ENCODE results near the gene CDC25B. TPM values are rescaled to one million over a fixed set of nuclear protein-coding genes. Genes with fewer than 3 reads are reported as not detected.

CDC25B gene
- total and polyA plus RNA-seq, 2 donors (not counting 3 experiments of a cell fraction or from before 2014, with no cell fraction given), result 46.7 to 76.5 TPM

GRCh38 chr20:3848565-3848964, 52.5 kb downstream of the CDC25B start:
- Histone ChIP-seq H4K20me1 (replicated peaks; ENCODE audit: control insufficient read depth, extremely low read depth, insufficient read depth, low read length) (no peaks in the 10 kb centered on the region), H3K27me3 (ENCODE audit: control insufficient read depth in 2 of 2, insufficient read depth in 2 of 2, low read length in 2 of 2) (no peaks in the 10 kb centered on the region), H3K36me3 (ENCODE audit: control insufficient read depth in 2 of 2, extremely low read depth in 1 of 2, insufficient read depth in 2 of 2, low read length in 2 of 2) (no peaks in the 10 kb centered on the region), H3K79me2 (ENCODE audit: control insufficient read depth, insufficient read depth, low read length) (peaks cover 21% of the 10 kb centered on the region), H3K9ac (replicated peaks; ENCODE audit: extremely low read depth, insufficient read depth, low read length) (no peak overlapping the region), H3K4me1 (ENCODE audit: control insufficient read depth, extremely low read depth, insufficient read depth, low read length) (peaks cover 11% of the 10 kb centered on the region), H3K4me3 (replicated peaks in 1 of 3; ENCODE audit: insufficient read depth in 1 of 3, low read depth in 1 of 3, low read length in 3 of 3) (no peak overlapping the region), H3K4me2 (ENCODE audit: insufficient read depth, low read length) (no peak overlapping the region), H2AFZ (ENCODE audit: low read depth, low read length) (no peak overlapping the region), H3K9me1 (replicated peaks; ENCODE audit: control insufficient read depth, extremely low read depth, insufficient read depth, low read length) (no peaks in the 10 kb centered on the region), H3K9me3 (replicated peaks; ENCODE audit: control insufficient read depth, insufficient read depth, low read length) (no peaks in the 10 kb centered on the region), H3K27ac (ENCODE audit: insufficient read depth, low read depth, low read length) (no peak overlapping the region)
- no peak for TF ChIP-seq POLR2A (IDR thresholded peaks at IDR 0.05; ENCODE audit: low read depth, low read length)
- TF ChIP-seq MAX (IDR thresholded peaks at IDR 0.05; ENCODE audit: insufficient read depth, insufficient read length), result no peak
- no peak for TF ChIP-seq POLR2AphosphoS5 (IDR thresholded peaks at IDR 0.05; ENCODE audit: insufficient read depth, low read depth, low read length)
- no peak for TF ChIP-seq JUN (IDR thresholded peaks at IDR 0.05; ENCODE audit: borderline replicate concordance, insufficient read depth, insufficient read length, low read depth)
- no peak for TF ChIP-seq EZH2 (IDR thresholded peaks at IDR 0.05; ENCODE audit: borderline replicate concordance, low read depth, low read length, severe bottlenecking)
- no peak for TF ChIP-seq FOS (IDR thresholded peaks at IDR 0.05; ENCODE audit: borderline replicate concordance, insufficient read depth, low read length)
- TF ChIP-seq GATA2 (IDR thresholded peaks at IDR 0.05; ENCODE audit: insufficient read depth, insufficient read length, low read depth, low read length), result no peak
- TF ChIP-seq CTCF (IDR thresholded peaks at IDR 0.05; ENCODE audit: extremely low read depth in 1 of 2, insufficient read depth in 1 of 2, low read depth in 1 of 2, low read length in 2 of 2), result no peak
- TF ChIP-seq MYC (IDR thresholded peaks at IDR 0.05; ENCODE audit: low read depth, low read length), result no peak
- CTCF ChIA-PET, result interaction anchor here (0.8 kb wide), 1 partner anchor 28 kb away, joined by 3 read pairs; the partner anchor contains the start of gene AP5S1
- FAIRE-seq (no peak), DNase-seq (ENCODE audit: low read depth, low spot score) (no peak)
- dilution Hi-C loops (cut with MboI; ENCODE audit: extremely low pct_ligation_motif_present, low sequenced_read_pairs) (no loop called here), intact Hi-C loops (cut with micrococcal nuclease) (no loop called here)
- BruUV-seq (replicated peaks), result no TSS peak
- POLR2A ChIA-PET, result no interaction called here
